ENCODE results near the gene PSMA6.
"Not testable (repeated sequence)": the region's sequence is repeated elsewhere in the genome, so short reads cannot be mapped to it uniquely, and the experiment has no call there.

Gene PSMA6

GRCh38 chr14:35351897-35352273 is 59.7 kb downstream of the PSMA6 start:
- peak overlapping the region; percentile 90 for H3K4me2 ChIP-seq
- no peaks in the 10 kb centered on the region for H4K20me1 ChIP-seq
- no peak for TF ChIP-seq Cebpa-rat (IDR thresholded peaks at IDR 0.05)
- peaks cover 72% of the 10 kb centered on the region for H3K4me1 ChIP-seq
- no peaks in the 10 kb centered on the region for H3K27me3 ChIP-seq
- H3K4me3 ChIP-seq, result peak overlapping the region; percentile 23; the same call in 1 of the 2 replicates
- peak overlapping the region; percentile 82 for H3K27ac ChIP-seq
- no peaks in the 10 kb centered on the region for H3K9me3 ChIP-seq
- H3K9ac ChIP-seq, result peak overlapping the region; percentile 69
- no peaks in the 10 kb centered on the region for H3K36me3 ChIP-seq

GRCh38 chr14:35352274-35353233 is 60.4 kb downstream of the PSMA6 start:
- peak overlapping the region; percentile 23 for H3K4me3 ChIP-seq
- no peaks in the 10 kb centered on the region for H3K9me3 ChIP-seq
- peaks cover 65% of the 10 kb centered on the region for H3K4me1 ChIP-seq
- H3K27ac ChIP-seq, result peak overlapping the region; percentile 82
- no peaks in the 10 kb centered on the region for H3K36me3 ChIP-seq
- no peaks in the 10 kb centered on the region for H4K20me1 ChIP-seq
- no peak for TF ChIP-seq Cebpa-rat (IDR thresholded peaks at IDR 0.05)
- H3K4me2 ChIP-seq, result peak overlapping the region; percentile 90
- H3K9ac ChIP-seq, result peak overlapping the region; percentile 69
- H3K27me3 ChIP-seq, result no peaks in the 10 kb centered on the region

GRCh38 chr14:35353409-35354172 is 61.4 kb downstream of the PSMA6 start:
- peak overlapping the region; percentile 82 for H3K27ac ChIP-seq
- peak overlapping the region; percentile 90 for H3K4me2 ChIP-seq
- H3K36me3 ChIP-seq, result no peaks in the 10 kb centered on the region

GRCh38 chr14:35355235-35355634 is 63.1 kb downstream of the PSMA6 start:
- H3K27me3 ChIP-seq, H4K20me1 ChIP-seq, H3K36me3 ChIP-seq, H3K4me3 ChIP-seq, H3K4me2 ChIP-seq, H3K9ac ChIP-seq, H3K27ac ChIP-seq, H3K9me3 ChIP-seq: not testable (repeated sequence)
- peaks cover 38% of the 10 kb centered on the region for H3K4me1 ChIP-seq

More at GRCh38 chr14:35353409-35354172, 61.4 kb downstream of the PSMA6 start:
- H4K20me1 ChIP-seq, result no peaks in the 10 kb centered on the region
- H3K27me3 ChIP-seq, result no peaks in the 10 kb centered on the region
- peaks cover 55% of the 10 kb centered on the region for H3K4me1 ChIP-seq
- no peaks in the 10 kb centered on the region for H3K9me3 ChIP-seq
- TF ChIP-seq Cebpa-rat (IDR thresholded peaks at IDR 0.05), result no peak
- H3K9ac ChIP-seq, result peak overlapping the region; percentile 69; the same call in 1 of the 2 replicates
- H3K4me3 ChIP-seq, result no peak overlapping the region

- Histone ChIP-seq H3K4me2 (no peak overlapping the region), H3K4me1 (peaks cover 35% of the 10 kb centered on the region), H3K27ac (no peak overlapping the region), H3K9ac (no peak overlapping the region), H3K27me3 (no peaks in the 10 kb centered on the region), H3K36me3 (no peaks in the 10 kb centered on the region), H3K4me3 (no peak overlapping the region), H4K20me1 (no peaks in the 10 kb centered on the region), H3K9me3 (no peaks in the 10 kb centered on the region)
- no peak for TF ChIP-seq Cebpa-rat (IDR thresholded peaks at IDR 0.05)
Observed at GRCh38 chr14:35355981-35356841, 64.0 kb downstream of the PSMA6 start.

- not testable (repeated sequence) for H3K9me3 ChIP-seq, H3K4me2 ChIP-seq, H3K27me3 ChIP-seq, H3K9ac ChIP-seq, H3K4me1 ChIP-seq, H3K4me3 ChIP-seq, H3K36me3 ChIP-seq, H4K20me1 ChIP-seq, H3K27ac ChIP-seq
Observed at GRCh38 chr14:35359655-35360054, 67.5 kb downstream of the PSMA6 start.

- Histone ChIP-seq H3K4me1 (peaks cover 16% of the 10 kb centered on the region), H3K27me3 (no peaks in the 10 kb centered on the region), H4K20me1 (no peaks in the 10 kb centered on the region), H3K36me3 (no peaks in the 10 kb centered on the region), H3K4me3 (no peak overlapping the region), H3K9ac (no peak overlapping the region), H3K27ac (no peak overlapping the region), H3K9me3 (no peaks in the 10 kb centered on the region), H3K4me2 (no peak overlapping the region)
- no peak for TF ChIP-seq Cebpa-rat (IDR thresholded peaks at IDR 0.05)
Observed at GRCh38 chr14:35361141-35361480, 68.9 kb downstream of the PSMA6 start.

GRCh38 chr14:35362450-35362849 is 70.3 kb downstream of the PSMA6 start:
- no peak overlapping the region for H3K27ac ChIP-seq
- H3K36me3 ChIP-seq, result no peaks in the 10 kb centered on the region
- H3K4me2 ChIP-seq, result no peak overlapping the region
- H3K4me3 ChIP-seq, result no peak overlapping the region
- H4K20me1 ChIP-seq, result no peaks in the 10 kb centered on the region
- no peak for TF ChIP-seq Cebpa-rat (IDR thresholded peaks at IDR 0.05)
- H3K4me1 ChIP-seq, result peaks cover 27% of the 10 kb centered on the region
- no peaks in the 10 kb centered on the region for H3K9me3 ChIP-seq
- no peaks in the 10 kb centered on the region for H3K27me3 ChIP-seq
- H3K9ac ChIP-seq, result no peak overlapping the region

GRCh38 chr14:35362911-35363374 is 70.8 kb downstream of the PSMA6 start:
- Histone ChIP-seq H3K4me2 (no peak overlapping the region), H3K27ac (no peak overlapping the region), H3K9ac (no peak overlapping the region), H4K20me1 (no peaks in the 10 kb centered on the region), H3K27me3 (no peaks in the 10 kb centered on the region), H3K4me1 (peaks cover 32% of the 10 kb centered on the region), H3K36me3 (no peaks in the 10 kb centered on the region), H3K9me3 (no peaks in the 10 kb centered on the region), H3K4me3 (no peak overlapping the region)
- no peak for TF ChIP-seq Cebpa-rat (IDR thresholded peaks at IDR 0.05)

Measured in BLaER1 (cell line).